H4 (cell line): Measurements from ENCODE around the gene GGT5. TPM values are rescaled to one million over a fixed set of nuclear protein-coding genes. Genes with fewer than 3 reads are reported as not detected.
"Not testable (repeated sequence)": the region's sequence is repeated elsewhere in the genome, so short reads cannot be mapped to it uniquely, and the experiment has no call there.

Source experiments
- DNase-seq: peaks from one replicate; pipeline ENCODE4 v3.0.0-alpha.2; 2015; ENCODE audit warnings: low spot score
- total RNA-seq: library from RNA; depleted of rRNA; stranded (reverse); fragments of >200 nt; shearing (Covaris generic); gene quantifications from 2 replicates; pipeline ENCODE4 v1.2.3, GENCODE V29; 2014

The GGT5 gene
- total RNA-seq, 1 experiment from 2014 or later = not detected

DNA sequence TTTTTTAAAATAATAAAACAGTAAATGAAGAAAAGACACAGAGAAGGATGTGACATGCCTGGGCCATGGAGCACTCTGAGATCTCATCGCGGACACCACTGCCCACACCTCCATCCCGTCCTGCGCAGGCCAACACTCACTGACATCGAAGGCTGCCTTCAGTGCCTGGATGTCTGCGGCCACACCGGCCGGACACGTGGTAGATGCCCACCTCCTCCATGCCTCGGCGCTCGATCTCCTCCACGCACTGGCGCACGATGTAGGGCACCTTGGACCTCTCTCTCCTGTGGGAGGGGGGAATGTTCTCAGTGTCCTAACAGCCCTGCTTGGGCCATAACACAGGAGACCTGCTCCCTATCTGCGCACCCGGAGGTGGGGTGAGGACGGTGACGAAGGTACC lies 18.6 kb upstream of the GGT5 start:
- DNase-seq = not testable (repeated sequence)

- DNase-seq = not testable (repeated sequence)
These were observed 17.4 kb upstream of the GGT5 start for GRCh38 chr22:24262185-24262749.

- peak; percentile 80 for DNase-seq
These were observed 14.6 kb upstream of the GGT5 start for GRCh38 chr22:24259459-24259858.

GRCh38 chr22:24256736-24257135 lies 11.9 kb upstream of the GGT5 start:
- not testable (repeated sequence) for DNase-seq

- DNase-seq = not testable (repeated sequence)
These were observed 11.3 kb upstream of the GGT5 start for GRCh38 chr22:24256136-24256535.

GRCh38 chr22:24253126-24253525 lies 8.2 kb upstream of the GGT5 start:
- DNase-seq = not testable (repeated sequence)

- not testable (repeated sequence) for DNase-seq
These were observed 6.4 kb upstream of the GGT5 start for GRCh38 chr22:24251286-24251685.

GRCh38 chr22:24249413-24249812 lies 4.5 kb upstream of the GGT5 start:
- DNase-seq = not testable (repeated sequence)

DNA sequence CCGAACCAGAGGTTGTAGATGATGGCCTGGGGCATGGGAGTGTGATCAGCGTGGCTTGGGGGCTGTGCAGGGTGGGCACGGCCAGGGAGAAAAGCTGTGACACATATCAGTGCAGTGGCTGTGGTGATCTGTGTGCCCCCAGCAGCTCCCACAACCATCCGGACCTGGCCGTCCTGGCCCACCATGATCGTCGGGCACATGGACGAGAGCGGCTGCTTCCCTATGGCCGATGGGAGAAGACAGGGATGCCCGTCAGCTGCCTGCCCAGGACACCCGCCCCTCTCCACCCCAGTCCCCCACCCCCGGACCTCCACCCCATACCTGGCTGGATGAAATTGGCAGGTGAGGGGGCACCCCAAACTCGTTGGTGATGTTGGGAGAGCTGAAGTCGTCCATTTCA lies 3.7 kb upstream of the GGT5 start:
- not testable (repeated sequence) for DNase-seq

GRCh38 chr22:24247564-24248344 lies 2.9 kb upstream of the GGT5 start:
- peak; percentile 62 for DNase-seq

GRCh38 chr22:24247011-24247507 lies 2.2 kb upstream of the GGT5 start:
- no peak for DNase-seq

DNA sequence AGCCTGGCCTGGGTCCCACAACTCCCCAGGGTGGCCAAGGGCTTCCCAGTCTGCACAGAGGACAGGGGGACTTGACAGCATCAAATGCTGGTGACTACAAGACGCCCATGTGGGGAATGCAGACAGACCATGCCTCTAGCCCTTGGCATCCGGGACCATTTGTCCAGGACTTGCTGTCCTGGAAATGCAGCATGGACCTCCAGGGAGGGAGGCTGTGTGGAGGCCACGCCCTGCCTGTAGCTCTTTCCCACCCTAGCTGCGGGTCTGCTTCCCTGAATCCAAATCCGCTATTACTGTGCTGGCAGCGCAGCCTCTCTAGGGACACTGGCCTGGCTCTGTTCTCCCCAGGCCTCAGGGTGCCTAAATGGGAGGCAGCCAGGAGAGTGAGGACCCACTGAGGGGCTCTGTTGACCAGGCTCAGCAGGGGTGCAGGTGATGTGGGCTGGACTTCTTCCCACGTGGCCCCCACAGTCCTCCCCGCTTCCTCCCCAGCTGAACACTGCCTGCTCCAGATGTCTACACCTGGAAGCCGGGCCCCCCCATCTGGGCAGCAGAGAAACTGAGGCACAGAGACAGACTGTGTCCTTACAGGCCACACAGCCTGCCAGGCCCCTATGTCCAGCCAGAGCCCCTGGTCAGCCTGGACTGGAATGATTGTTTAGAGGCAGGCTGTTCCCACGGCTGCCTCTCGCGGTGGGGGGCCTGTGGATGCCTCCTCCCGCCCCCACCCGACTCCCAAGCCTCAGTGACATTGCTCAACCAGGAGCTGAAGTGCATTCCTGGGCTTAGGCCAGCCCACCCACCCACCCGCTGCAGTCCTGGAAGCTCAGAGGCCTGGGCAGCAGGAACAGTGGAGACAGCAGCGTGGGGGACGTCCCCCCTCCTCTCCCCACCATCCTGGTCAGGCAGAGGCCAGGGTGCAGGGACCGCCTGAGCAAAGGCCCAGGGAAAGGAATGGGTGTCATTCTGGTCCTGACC lies 991 bp upstream of the GGT5 start:
- DNase-seq = not testable (repeated sequence)

DNA sequence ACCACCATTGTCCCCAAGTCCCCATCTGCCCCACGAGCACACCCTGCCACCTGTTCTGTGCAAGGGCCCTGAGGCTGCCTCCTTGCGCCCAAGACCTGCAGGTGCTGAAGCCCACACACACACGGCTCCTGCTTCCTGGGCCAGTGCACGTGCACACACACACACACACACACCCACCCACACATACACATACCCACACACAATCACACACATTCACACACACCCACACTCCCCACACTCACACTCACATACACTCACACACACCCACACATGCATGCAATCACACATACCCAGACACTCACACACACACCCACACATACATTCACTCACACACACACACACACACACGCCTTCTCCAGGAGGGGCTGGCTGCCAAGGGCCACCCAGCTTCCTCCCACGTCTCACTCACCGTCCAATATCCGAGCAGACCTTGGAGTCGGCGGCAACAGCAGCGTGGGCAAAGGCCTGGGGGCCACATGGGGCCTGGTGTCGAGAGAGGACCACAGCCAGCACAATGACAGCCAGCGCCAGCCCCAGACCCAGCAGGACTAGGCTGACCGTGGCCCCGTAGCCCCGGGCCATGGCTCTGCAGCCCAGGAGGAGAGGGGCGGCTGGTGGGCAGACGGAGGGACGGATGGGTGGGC lies 616 bp downstream of the GGT5 start:
- DNase-seq = no peak

GRCh38 chr22:24243417-24243816 lies 1.5 kb downstream of the GGT5 start:
- not testable (repeated sequence) for DNase-seq

DNA sequence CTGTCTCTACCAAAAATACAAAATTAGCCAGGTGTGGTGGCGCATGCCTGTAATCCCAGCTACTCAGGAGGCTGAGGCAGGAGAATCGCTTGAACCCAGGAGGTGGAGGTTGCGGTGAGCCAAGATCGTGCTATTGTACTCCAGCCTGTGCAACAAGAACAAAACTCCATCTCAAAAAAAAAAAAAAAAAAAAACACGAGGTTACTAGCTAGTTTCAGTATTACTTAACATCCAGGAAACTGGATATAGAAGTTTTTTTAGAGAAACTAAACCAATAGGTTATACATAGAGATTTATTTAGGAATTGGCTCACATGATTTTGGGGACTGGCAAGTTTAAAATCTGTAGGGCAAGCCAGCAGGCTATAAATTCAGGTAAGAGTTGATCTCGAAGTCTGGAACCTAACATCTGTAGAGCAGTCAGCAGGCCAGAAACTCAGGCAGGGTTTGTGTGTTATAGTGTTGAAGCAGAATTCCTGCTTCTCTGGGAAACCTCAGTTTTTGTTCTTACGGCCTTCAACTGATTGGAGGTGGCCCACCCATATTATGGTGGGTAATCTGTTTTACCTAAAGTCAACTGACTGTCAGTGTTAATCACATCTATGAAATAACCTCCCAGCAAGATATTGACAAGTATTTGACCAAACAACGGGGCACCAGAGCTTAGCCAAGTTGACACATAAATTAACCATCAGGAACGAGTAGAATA lies 3.7 kb downstream of the GGT5 start:
- DNase-seq = not testable (repeated sequence)

DNA sequence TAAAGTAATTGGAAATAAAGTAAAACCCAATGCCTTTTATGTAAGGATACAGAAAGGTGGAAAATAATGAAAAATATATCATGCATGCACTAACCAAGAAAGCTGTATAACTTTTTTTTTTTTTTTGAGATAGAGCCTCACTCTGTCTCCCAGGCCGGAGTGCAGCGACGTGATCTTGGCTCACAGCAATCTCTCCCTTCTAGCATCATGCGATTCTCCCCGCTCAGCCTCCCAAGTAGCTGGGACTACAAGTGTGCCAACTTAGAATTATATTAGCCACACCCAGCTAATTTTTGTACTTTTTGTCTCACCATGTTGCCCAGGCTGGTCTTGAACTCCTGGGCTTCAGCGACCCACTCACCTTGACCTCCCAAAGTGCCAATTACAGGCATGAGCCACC lies 4.5 kb downstream of the GGT5 start:
- no peak for DNase-seq

GRCh38 chr22:24238101-24238694 lies 6.7 kb downstream of the GGT5 start:
- DNase-seq = not testable (repeated sequence)

DNA sequence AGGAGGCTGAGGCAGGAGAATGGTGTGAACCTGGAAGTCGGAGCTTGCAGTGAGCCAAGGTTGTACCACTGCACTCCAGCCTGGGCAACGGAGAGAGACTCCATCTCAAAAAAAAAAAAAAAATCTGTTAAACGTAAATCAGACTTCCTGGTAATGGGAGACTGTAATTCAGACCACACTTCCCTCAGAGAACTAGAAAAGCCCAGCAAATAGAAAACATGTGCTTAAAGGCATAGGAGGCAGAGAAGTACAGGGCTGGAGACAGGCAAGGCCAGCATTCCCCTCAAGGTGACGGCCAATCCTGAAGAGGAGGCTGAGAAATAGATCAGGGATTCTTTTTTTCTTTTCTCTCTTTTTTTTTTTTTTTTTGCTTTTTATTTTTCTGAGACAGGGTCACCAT lies 8.2 kb downstream of the GGT5 start:
- no peak for DNase-seq

GRCh38 chr22:24235315-24235714 lies 9.6 kb downstream of the GGT5 start:
- DNase-seq = no peak

DNA sequence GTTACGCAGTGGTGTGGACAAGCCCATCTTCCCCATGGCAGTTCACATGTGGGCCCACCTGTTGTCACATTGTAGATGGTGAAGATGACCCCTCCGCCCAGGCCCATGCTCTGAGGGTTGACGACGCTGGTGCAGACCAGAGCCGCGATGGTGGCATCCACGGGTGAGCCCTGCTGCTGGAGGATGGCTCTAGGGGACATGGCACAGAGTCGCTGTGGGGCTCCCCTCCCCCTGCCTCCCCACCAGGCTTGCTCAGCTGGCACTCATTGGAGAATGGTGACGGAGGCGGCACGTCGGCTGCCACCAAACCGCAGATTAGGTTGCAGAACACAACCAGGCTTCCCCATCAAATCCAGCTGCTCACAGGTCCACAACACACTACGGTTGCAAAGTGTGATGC lies 11.1 kb downstream of the GGT5 start:
- no peak for DNase-seq
